ENCODE results near the gene LEMD3. TPM values are rescaled to one million over a fixed set of nuclear protein-coding genes. Genes with fewer than 3 reads are reported as not detected.

LEMD3 gene
- total RNA-seq, 6 donors from 2014 or later = 30.3 to 94.3 (median 49.3) TPM

DNA sequence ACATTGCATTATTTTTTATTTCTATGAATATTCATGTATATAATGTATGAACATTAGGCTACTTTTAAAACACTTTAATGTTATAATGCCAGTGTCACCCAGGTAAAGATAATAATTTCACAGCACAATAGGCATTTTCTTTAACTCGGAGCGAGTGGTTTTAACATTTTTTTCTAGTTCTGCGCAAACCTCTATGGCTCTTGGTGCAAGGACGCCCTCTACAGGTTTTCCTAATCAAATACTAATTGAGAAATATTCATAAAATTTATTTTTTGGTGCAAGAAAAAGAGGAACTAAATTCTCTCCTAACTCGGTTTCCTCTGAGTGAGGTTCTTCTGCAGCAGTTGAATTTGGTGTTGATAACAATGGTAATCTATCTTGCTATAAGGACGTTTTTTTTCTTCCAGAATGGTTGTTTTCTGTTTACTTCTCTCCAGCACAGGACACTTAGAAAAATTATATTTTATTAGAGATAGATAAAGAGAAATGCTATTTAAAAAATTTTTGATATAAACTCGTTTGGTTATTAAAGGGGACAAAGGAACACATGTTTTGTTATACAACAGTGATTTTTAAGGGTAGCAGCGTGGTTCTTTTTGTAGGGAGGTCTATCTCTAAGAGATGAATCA lies 45.8 kb upstream of the LEMD3 start:
- no peak overlapping the region for H3K27ac ChIP-seq
- H3K4me3 ChIP-seq = no peak overlapping the region
- peaks cover 9 to 18% (median 11%) of the 10 kb centered on the region in 4 donors for H3K4me1 ChIP-seq
- DNase-seq = no peak
- peaks cover 2 to 16% (median 6%) of the 10 kb centered on the region in 4 donors for H3K27me3 ChIP-seq
- no peaks in the 10 kb centered on the region for H3K36me3 ChIP-seq
- ATAC-seq (ENCODE audit: low FRiP score in 2 of 2) = no peak
- 8 to 13% methylated on average over 8 of the region's 8 CpGs for WGBS, 2 donors
- no peaks in the 10 kb centered on the region for H3K9me3 ChIP-seq
- TF ChIP-seq POLR2AphosphoS5 (IDR thresholded peaks at IDR 0.05) = no peak
- TF ChIP-seq POLR2A (IDR thresholded peaks at IDR 0.05) = no peak
- TF ChIP-seq, protein P1, sequence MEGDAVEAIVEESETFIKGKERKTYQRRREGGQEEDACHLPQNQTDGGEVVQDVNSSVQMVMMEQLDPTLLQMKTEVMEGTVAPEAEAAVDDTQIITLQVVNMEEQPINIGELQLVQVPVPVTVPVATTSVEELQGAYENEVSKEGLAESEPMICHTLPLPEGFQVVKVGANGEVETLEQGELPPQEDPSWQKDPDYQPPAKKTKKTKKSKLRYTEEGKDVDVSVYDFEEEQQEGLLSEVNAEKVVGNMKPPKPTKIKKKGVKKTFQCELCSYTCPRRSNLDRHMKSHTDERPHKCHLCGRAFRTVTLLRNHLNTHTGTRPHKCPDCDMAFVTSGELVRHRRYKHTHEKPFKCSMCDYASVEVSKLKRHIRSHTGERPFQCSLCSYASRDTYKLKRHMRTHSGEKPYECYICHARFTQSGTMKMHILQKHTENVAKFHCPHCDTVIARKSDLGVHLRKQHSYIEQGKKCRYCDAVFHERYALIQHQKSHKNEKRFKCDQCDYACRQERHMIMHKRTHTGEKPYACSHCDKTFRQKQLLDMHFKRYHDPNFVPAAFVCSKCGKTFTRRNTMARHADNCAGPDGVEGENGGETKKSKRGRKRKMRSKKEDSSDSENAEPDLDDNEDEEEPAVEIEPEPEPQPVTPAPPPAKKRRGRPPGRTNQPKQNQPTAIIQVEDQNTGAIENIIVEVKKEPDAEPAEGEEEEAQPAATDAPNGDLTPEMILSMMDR (IDR thresholded peaks at IDR 0.05) = peak in 5 of 6 experiments; percentile 8 to 55 (median 44)

DNA sequence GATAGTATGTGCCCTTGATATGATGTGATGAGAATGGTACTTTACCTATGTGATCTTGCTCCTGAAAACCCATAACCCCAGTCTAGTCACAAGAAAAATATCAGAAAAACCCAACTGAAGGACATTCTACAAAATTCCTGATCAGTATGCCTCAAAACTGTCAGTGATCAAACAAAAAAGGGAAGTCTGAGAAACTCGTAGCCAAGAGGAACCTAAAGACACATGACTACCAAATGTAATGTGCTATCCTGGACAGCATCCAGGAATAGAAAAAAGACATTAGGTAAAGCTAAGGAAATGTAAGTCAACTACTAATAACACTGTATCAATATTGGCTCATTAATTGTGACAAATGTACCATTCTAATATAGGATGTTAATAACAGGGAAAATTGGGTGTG lies 44.1 kb upstream of the LEMD3 start:
- TF ChIP-seq EP300 (IDR thresholded peaks at IDR 0.05) (no peak), POLR2AphosphoS5 (IDR thresholded peaks at IDR 0.05) (no peak), POLR2A (IDR thresholded peaks at IDR 0.05) (no peak)
- TF ChIP-seq, protein P1 (IDR thresholded peaks at IDR 0.05) = no peak
- Histone ChIP-seq H3K36me3 (no peaks in the 10 kb centered on the region), H3K4me3 (no peak overlapping the region), H3K27ac (no peak overlapping the region), H3K4me1 (peaks cover 9 to 18% (median 11%) of the 10 kb centered on the region in 4 donors), H3K9me3 (no peaks in the 10 kb centered on the region), H3K27me3 (peaks cover 2 to 13% (median 6%) of the 10 kb centered on the region in 4 donors)
- ATAC-seq (ENCODE audit: low FRiP score in 2 of 2) = peak in 1 of 2 donors; percentile 37
- DNase-seq = no peak
- 50 to 59% methylated on average over 1 of the region's 1 CpG for WGBS, 2 donors

GRCh38 chr12:65125975-65126374 lies 43.4 kb upstream of the LEMD3 start:
- Histone ChIP-seq H3K4me3 (no peak overlapping the region), H3K36me3 (no peaks in the 10 kb centered on the region), H3K4me1 (peaks cover 6 to 15% (median 7%) of the 10 kb centered on the region in 4 donors), H3K27me3 (peaks cover 2 to 9% (median 4%) of the 10 kb centered on the region in 4 donors), H3K9me3 (no peaks in the 10 kb centered on the region), H3K27ac (no peak overlapping the region)
- ATAC-seq (ENCODE audit: low FRiP score in 2 of 2) (no peak), DNase-seq (no peak)
- TF ChIP-seq EP300 (IDR thresholded peaks at IDR 0.05) = no peak
- TF ChIP-seq POLR2AphosphoS5 (IDR thresholded peaks at IDR 0.05) = no peak
- TF ChIP-seq, protein P1 (IDR thresholded peaks at IDR 0.05) = no peak
- TF ChIP-seq POLR2A (IDR thresholded peaks at IDR 0.05) = no peak
- WGBS, 2 donors = 83% methylated on average over 2 of the region's 2 CpGs

DNA sequence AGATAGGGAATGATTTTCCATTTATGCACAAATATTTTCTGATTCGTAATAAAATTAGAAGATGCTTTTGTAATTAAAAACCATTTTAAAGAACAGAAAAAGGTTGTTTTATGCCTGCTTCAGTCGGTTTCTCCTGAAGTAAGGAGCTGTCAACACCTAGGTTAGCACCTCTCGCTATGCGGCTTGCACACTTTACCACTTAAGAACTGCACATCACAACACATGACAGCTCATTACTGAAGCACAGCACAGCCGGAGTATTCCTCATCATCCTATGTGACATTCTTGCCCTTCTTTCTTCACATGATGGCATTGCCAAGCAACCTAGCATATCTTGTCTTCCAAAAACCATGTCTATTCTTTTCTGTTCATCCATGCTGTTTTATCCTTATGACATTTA lies 42.9 kb upstream of the LEMD3 start:
- DNase-seq (no peak), ATAC-seq (ENCODE audit: low FRiP score in 2 of 2) (no peak)
- 74 to 79% methylated on average over 5 of the region's 5 CpGs for WGBS, 2 donors
- H3K9me3 ChIP-seq = no peaks in the 10 kb centered on the region
- no peak for TF ChIP-seq EP300 (IDR thresholded peaks at IDR 0.05)
- TF ChIP-seq, protein P1 (IDR thresholded peaks at IDR 0.05) = no peak
- TF ChIP-seq POLR2A (IDR thresholded peaks at IDR 0.05) = no peak
- TF ChIP-seq POLR2AphosphoS5 (IDR thresholded peaks at IDR 0.05) = no peak
- no peak overlapping the region for H3K4me3 ChIP-seq
- H3K36me3 ChIP-seq = no peaks in the 10 kb centered on the region
- H3K4me1 ChIP-seq = peaks cover 1 to 10% (median 2%) of the 10 kb centered on the region in 4 donors
- H3K27ac ChIP-seq = no peak overlapping the region
- H3K27me3 ChIP-seq = peaks cover 0 to 4% (median under 1%) of the 10 kb centered on the region in 4 donors

GRCh38 chr12:65133879-65134278 lies 35.5 kb upstream of the LEMD3 start:
- H3K9me3 ChIP-seq = peaks cover 0 to 6% (median 0%) of the 10 kb centered on the region in 4 donors
- DNase-seq (no peak), ATAC-seq (ENCODE audit: low FRiP score in 2 of 2) (no peak)
- no peaks in the 10 kb centered on the region for H3K36me3 ChIP-seq
- TF ChIP-seq EP300 (IDR thresholded peaks at IDR 0.05) = no peak
- TF ChIP-seq, protein P1 (IDR thresholded peaks at IDR 0.05) = no peak
- no peak for TF ChIP-seq POLR2A (IDR thresholded peaks at IDR 0.05)
- no peak for TF ChIP-seq POLR2AphosphoS5 (IDR thresholded peaks at IDR 0.05)
- no peaks in the 10 kb centered on the region for H3K4me1 ChIP-seq
- no peak overlapping the region for H3K27ac ChIP-seq
- no peak overlapping the region for H3K4me3 ChIP-seq
- H3K27me3 ChIP-seq = no peaks in the 10 kb centered on the region
